ENCODE results near the gene OTOS.

DNA sequence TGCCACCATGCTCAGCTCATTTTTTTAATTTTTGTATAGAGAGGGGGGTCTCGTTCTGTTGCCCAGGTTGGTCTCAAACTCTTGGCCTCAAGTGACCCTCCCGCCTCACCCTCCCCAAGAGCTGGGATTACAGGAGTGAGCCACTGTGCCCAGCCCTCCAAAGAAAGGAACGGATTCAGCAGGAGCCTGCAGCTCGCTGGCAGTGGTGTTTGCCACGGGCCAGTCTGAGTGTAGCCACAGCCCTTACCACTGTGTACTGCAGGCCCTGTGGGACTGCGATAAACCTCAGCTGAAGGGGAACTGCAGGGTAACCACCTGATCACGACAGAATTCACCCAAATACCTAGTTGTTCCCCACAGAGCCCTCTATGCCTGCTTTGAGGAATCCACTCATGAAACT is 11.1 kb downstream of the OTOS start:
- TF ChIP-seq, protein P1, sequence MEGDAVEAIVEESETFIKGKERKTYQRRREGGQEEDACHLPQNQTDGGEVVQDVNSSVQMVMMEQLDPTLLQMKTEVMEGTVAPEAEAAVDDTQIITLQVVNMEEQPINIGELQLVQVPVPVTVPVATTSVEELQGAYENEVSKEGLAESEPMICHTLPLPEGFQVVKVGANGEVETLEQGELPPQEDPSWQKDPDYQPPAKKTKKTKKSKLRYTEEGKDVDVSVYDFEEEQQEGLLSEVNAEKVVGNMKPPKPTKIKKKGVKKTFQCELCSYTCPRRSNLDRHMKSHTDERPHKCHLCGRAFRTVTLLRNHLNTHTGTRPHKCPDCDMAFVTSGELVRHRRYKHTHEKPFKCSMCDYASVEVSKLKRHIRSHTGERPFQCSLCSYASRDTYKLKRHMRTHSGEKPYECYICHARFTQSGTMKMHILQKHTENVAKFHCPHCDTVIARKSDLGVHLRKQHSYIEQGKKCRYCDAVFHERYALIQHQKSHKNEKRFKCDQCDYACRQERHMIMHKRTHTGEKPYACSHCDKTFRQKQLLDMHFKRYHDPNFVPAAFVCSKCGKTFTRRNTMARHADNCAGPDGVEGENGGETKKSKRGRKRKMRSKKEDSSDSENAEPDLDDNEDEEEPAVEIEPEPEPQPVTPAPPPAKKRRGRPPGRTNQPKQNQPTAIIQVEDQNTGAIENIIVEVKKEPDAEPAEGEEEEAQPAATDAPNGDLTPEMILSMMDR (IDR thresholded peaks at IDR 0.05; ENCODE audit: insufficient read depth, low read depth, low read length): no peak
- TF ChIP-seq EZH2 (IDR thresholded peaks at IDR 0.05; ENCODE audit: insufficient read depth, low read length): no peak
